ENCODE data around the gene FRS2.

FRS2 gene

GRCh38 chr12:69474456-69474855, 4.3 kb downstream of the FRS2 start:
- TF ChIP-seq CTCF (IDR thresholded peaks at IDR 0.05; ENCODE audit: low read depth, low read length) = no peak
- no peak for DNase-seq (ENCODE audit: extremely low read depth, low read depth)

GRCh38 chr12:69475237-69475975, 5.2 kb downstream of the FRS2 start:
- TF ChIP-seq CTCF (IDR thresholded peaks at IDR 0.05; ENCODE audit: low read depth, low read length) = no peak
- peak; percentile 63 for DNase-seq (ENCODE audit: extremely low read depth, low read depth)

GRCh38 chr12:69476276-69477017, 6.3 kb downstream of the FRS2 start:
- DNase-seq (ENCODE audit: extremely low read depth, low read depth) = no peak
- TF ChIP-seq CTCF (IDR thresholded peaks at IDR 0.05; ENCODE audit: low read depth, low read length) = no peak

GRCh38 chr12:69479675-69480074, 9.5 kb downstream of the FRS2 start:
- DNase-seq (ENCODE audit: extremely low read depth, low read depth) = no peak
- no peak for TF ChIP-seq CTCF (IDR thresholded peaks at IDR 0.05; ENCODE audit: low read depth, low read length)

GRCh38 chr12:69480698-69481097, 10.5 kb downstream of the FRS2 start:
- DNase-seq (ENCODE audit: extremely low read depth, low read depth) = no peak
- TF ChIP-seq CTCF (IDR thresholded peaks at IDR 0.05; ENCODE audit: low read depth, low read length) = no peak

GRCh38 chr12:69481133-69481532, 10.9 kb downstream of the FRS2 start:
- DNase-seq (ENCODE audit: extremely low read depth, low read depth) = no peak
- TF ChIP-seq CTCF (IDR thresholded peaks at IDR 0.05; ENCODE audit: low read depth, low read length) = no peak

GRCh38 chr12:69483700-69484099, 13.5 kb downstream of the FRS2 start:
- no peak for TF ChIP-seq CTCF (IDR thresholded peaks at IDR 0.05; ENCODE audit: low read depth, low read length)

More at GRCh38 chr12:69483700-69484099, 13.5 kb downstream of the FRS2 start:
- no peak for DNase-seq (ENCODE audit: extremely low read depth, low read depth)
